Measurements from ENCODE around the gene CDH23. TPM values are rescaled to one million over a fixed set of nuclear protein-coding genes. Genes with fewer than 3 reads are reported as not detected.
A peak's percentile ranks its signal among the peaks of the same experiment; 100 is the strongest.

CDH23 gene
- total and polyA plus RNA-seq, 2 of the 8 experiments (the other 6 are each of a cell fraction or from before 2014, with no cell fraction given), result 1.9 to 4.9 TPM

- no peak overlapping the region; the same call in 1 of the 2 replicates for H4K8ac ChIP-seq (ENCODE audit: extremely low read depth, insufficient read depth, low read length)
- 0 out of 2 replicates have a peak overlapping the region, but pooled peaks have one; percentile 22 for H2BK5ac ChIP-seq (ENCODE audit: low read depth, low read length)
- ChIA-PET POLR2A (ENCODE audit: partially characterized antibody) (interaction anchor here (1.2 to 3.9 kb wide), 4 partner anchors 8 to 24 kb away, joined by 3 to 20 read pairs (median 5); partner anchors contain the start of gene PSAP), CTCF (ENCODE audit: partially characterized antibody) (interaction anchor here (0.6 to 3.4 kb wide), 8 partner anchors 9 to 291 kb away, joined by 3 to 14 read pairs (median 4); partner anchors contain the start of genes PSAP and VSIR)
- H3K79me2 ChIP-seq (ENCODE audit: control insufficient read depth in 1 of 2, insufficient read depth in 2 of 2, low read length in 2 of 2), result no peaks in the 10 kb centered on the region
- peak overlapping the region; percentile 80 for H3K4ac ChIP-seq (replicated peaks; ENCODE audit: insufficient read length, low read depth, low read length)
- 84% methylated on average over 11 of the region's 11 CpGs; no CpG with 5 or more reads in 1 of the 2 experiments for WGBS, 2 experiments (ENCODE audit: extremely low coverage in 1 of 2, insufficient coverage in 1 of 2, insufficient read length in 1 of 2, insufficient replicate concordance in 2 of 2, low coverage in 1 of 2, low lambda C conversion rate in 2 of 2, missing lambda C conversion rate in 1 of 2)
- DNase-seq (ENCODE audit: low read depth in 1 of 2, low spot score in 2 of 2) (peak; percentile 56 to 73), FAIRE-seq (no peak)
- no peaks in the 10 kb centered on the region for H3K79me1 ChIP-seq (ENCODE audit: low read depth, low read length)
- H2BK20ac ChIP-seq (ENCODE audit: low read length), result no peak overlapping the region
- no peaks in the 10 kb centered on the region for H3K9me3 ChIP-seq (ENCODE audit: insufficient read depth in 2 of 2, low read depth in 1 of 2, low read length in 1 of 2)
- no peaks in the 10 kb centered on the region for H3K27me3 ChIP-seq (replicated peaks in 1 of 4; ENCODE audit: control insufficient read depth in 3 of 4, extremely low read depth in 1 of 4, insufficient read depth in 3 of 4, low read length in 3 of 4)
- H3K36me3 ChIP-seq (ENCODE audit: control insufficient read depth in 2 of 4, insufficient read depth in 4 of 4, low read length in 3 of 4), result no peaks in the 10 kb centered on the region
- no peak overlapping the region; the same call in 1 of the 2 replicates for H3K27ac ChIP-seq (ENCODE audit: low read depth, low read length)
- H3K56ac ChIP-seq (replicated peaks; ENCODE audit: insufficient read length, low read depth, low read length), result no peak overlapping the region
- peak overlapping the region; percentile 57 for H4K91ac ChIP-seq (replicated peaks; ENCODE audit: insufficient read length, low read length)
- H3K4me1 ChIP-seq (replicated peaks in 1 of 4; ENCODE audit: control insufficient read depth in 3 of 4, insufficient read depth in 4 of 4, low read length in 3 of 4), result peaks cover 3 to 14% (median 6%) of the 10 kb centered on the region in 4 experiments; a peak in 4 of 7 replicates
- no peak overlapping the region for H3K14ac ChIP-seq (ENCODE audit: insufficient read length)
- 0 out of 2 replicates have a peak overlapping the region, but pooled peaks have one; percentile 84 for H2BK15ac ChIP-seq (ENCODE audit: low read length)
- H3K4me3 ChIP-seq (ENCODE audit: extremely low read depth in 1 of 4, insufficient read depth in 2 of 4, low read depth in 3 of 4, low read length in 4 of 4), result no peak overlapping the region
- no peak overlapping the region for H2AK5ac ChIP-seq (ENCODE audit: low read depth, low read length)
- H2BK120ac ChIP-seq (replicated peaks; ENCODE audit: low read depth, low read length), result no peak overlapping the region
- H3K4me2 ChIP-seq (ENCODE audit: insufficient read depth in 1 of 2, low read depth in 2 of 2, low read length in 2 of 2), result no peak overlapping the region
- H4K20me1 ChIP-seq (replicated peaks in 1 of 2; ENCODE audit: control insufficient read depth in 1 of 2, insufficient read depth in 2 of 2, low read length in 2 of 2), result no peaks in the 10 kb centered on the region
- H3K18ac ChIP-seq (ENCODE audit: extremely low read depth, low read length), result peak overlapping the region; percentile 4; the same call in 1 of the 2 replicates
- H3K9ac ChIP-seq (replicated peaks in 1 of 4; ENCODE audit: extremely low read depth in 1 of 4, low read depth in 3 of 4, low read length in 3 of 4), result peak overlapping the region in 1 of 4 experiments; percentile 5; a peak in 1 of 7 replicates
- no peak overlapping the region for H3K23ac ChIP-seq (ENCODE audit: insufficient read length)
- peak overlapping the region; percentile 13; the same call in 1 of the 2 replicates for H2BK12ac ChIP-seq (ENCODE audit: low read depth, low read length)
- H3K23me2 ChIP-seq (ENCODE audit: low read depth, low read length), result no peaks in the 10 kb centered on the region
- no peak overlapping the region for H4K5ac ChIP-seq (ENCODE audit: insufficient read length, low read depth, low read length)
- peak overlapping the region; percentile 43; the same call in 1 of the 2 replicates for H2AFZ ChIP-seq (ENCODE audit: low read length)
- no peak for TF ChIP-seq CHD2 (IDR thresholded peaks at IDR 0.05; ENCODE audit: low read length)
- TF ChIP-seq SIX5 (IDR thresholded peaks at IDR 0.05; ENCODE audit: low read depth, low read length), result no peak
- no peak for TF ChIP-seq SP1 (IDR thresholded peaks at IDR 0.05; ENCODE audit: low read depth, low read length)
- TF ChIP-seq TAF1 (IDR thresholded peaks at IDR 0.05; ENCODE audit: low read depth, low read length), result 0 out of 2 replicates have a peak, but pooled peaks have one; percentile 27
- no peak for TF ChIP-seq CHD1 (IDR thresholded peaks at IDR 0.05; ENCODE audit: low read depth, low read length)
- peak; percentile 100 for TF ChIP-seq BACH1 (IDR thresholded peaks at IDR 0.05; ENCODE audit: low read length)
- no peak for TF ChIP-seq USF2 (IDR thresholded peaks at IDR 0.05; ENCODE audit: low read length)
- 0 out of 2 replicates have a peak, but pooled peaks have one; percentile 20 for TF ChIP-seq MAX (IDR thresholded peaks at IDR 0.05)
- TF ChIP-seq RBBP5 (IDR thresholded peaks at IDR 0.05; ENCODE audit: borderline replicate concordance, low read depth, low read length), result no peak
- TF ChIP-seq SIN3A (conservative IDR thresholded peaks at IDR 0.05 in 1 of 2, IDR thresholded peaks at IDR 0.05 in 1 of 2; ENCODE audit: low read depth in 1 of 2, low read length in 2 of 2), result no peak
These were observed 463.7 kb downstream of the CDH23 start for GRCh38 chr10:71860243-71861029.
